SU-DHL-6 (cell line): ENCODE results near the gene EPHA4.

Experiments used
- CTCF ChIP-seq: fragments of 200-600 bp; sonication (generic); IDR thresholded peaks from one replicate; pipeline ENCODE4 v1.5.1; 2017; ENCODE audit warnings: antibody characterized with exemption, mild to moderate bottlenecking, low read length, moderate library complexity; ENCODE audit not compliant: insufficient read depth, poor library complexity, severe bottlenecking
- EZH2phosphoT487 ChIP-seq: fragments of 200-600 bp; sonication (generic), shearing (Covaris generic); conservative IDR thresholded peaks from 2 replicates; pipeline ENCODE4 v1.6.1; 2018; ENCODE audit warnings: mild to moderate bottlenecking, antibody characterized with exemption, low read length, moderate library complexity, mixed read lengths

GRCh38 chr2:221482666-221483455 lies 89.2 kb downstream of the EPHA4 start:
- no peak for TF ChIP-seq CTCF
- no peak for TF ChIP-seq EZH2phosphoT487
